RWPE1 (cell line): Measurements from ENCODE around the gene CHKB.

ENCODE experiments used
- CTCF ChIA-PET: fragments of 350-600 bp; sonication (Branson Sonifier 250); formaldehyde crosslinking; extraction: SDS; loops from one replicate; lab custom pipeline; 2021; lab: Yijun Ruan, JAX
- POLR2A ChIA-PET: fragments of 400-600 bp; formaldehyde crosslinking; extraction: SDS; loops from one replicate; lab custom pipeline; 2020; ENCODE audit warnings: antibody characterized with exemption; ENCODE audit not compliant: low non-redundant PET; lab: Yijun Ruan, JAX
- DNase-seq: peaks from one replicate; pipeline ENCODE4 v3.0.0; 2012; ENCODE audit warnings: low spot score
- H3K27ac ChIP-seq: fragments of 450-650 bp; 2 replicates; pipeline ENCODE4 v1.5.1; 2017
- CTCF ChIP-seq: fragments of 450-650 bp; conservative IDR thresholded peaks from 2 replicates; pipeline ENCODE4 v1.5.1; 2017; ENCODE audit warnings: low read depth, mild to moderate bottlenecking

CHKB gene

GRCh38 chr22:50597097-50597496, 14.4 kb upstream of the CHKB start:
- H3K27ac ChIP-seq: no peak overlapping the region
- CTCF ChIA-PET: interaction anchor here (1.0 kb wide), 1 partner anchor 35 kb away, joined by 3 read pairs; the partner anchor contains the start of gene SYCE3
- no peak for DNase-seq
- POLR2A ChIA-PET: no interaction called here
- no peak for TF ChIP-seq CTCF

GRCh38 chr22:50595189-50595588, 12.5 kb upstream of the CHKB start:
- H3K27ac ChIP-seq: no peak overlapping the region
- no peak for TF ChIP-seq CTCF
- ChIA-PET CTCF (no interaction called here), POLR2A (no interaction called here)
- DNase-seq: no peak

GRCh38 chr22:50587407-50587806, 4.8 kb upstream of the CHKB start:
- ChIA-PET CTCF (no interaction called here), POLR2A (no interaction called here)
- no peak for TF ChIP-seq CTCF

GRCh38 chr22:50586416-50586815, 3.8 kb upstream of the CHKB start:
- no peak for TF ChIP-seq CTCF
- ChIA-PET POLR2A (no interaction called here), CTCF (no interaction called here)
- no peak for DNase-seq
- H3K27ac ChIP-seq: no peak overlapping the region

More at GRCh38 chr22:50587407-50587806, 4.8 kb upstream of the CHKB start:
- DNase-seq: no peak
- H3K27ac ChIP-seq: no peak overlapping the region

GRCh38 chr22:50585781-50586180, 3.1 kb upstream of the CHKB start:
- POLR2A ChIA-PET: no interaction called here
- no peak for DNase-seq
- CTCF ChIA-PET: no interaction called here
- no peak overlapping the region for H3K27ac ChIP-seq
- TF ChIP-seq CTCF: no peak

- TF ChIP-seq CTCF: no peak
- POLR2A ChIA-PET: no interaction called here
- no peak for DNase-seq
- CTCF ChIA-PET: no interaction called here
- H3K27ac ChIP-seq: no peak overlapping the region
Measured at GRCh38 chr22:50585238-50585637, 2.6 kb upstream of the CHKB start.
